Measurements from ENCODE around the gene CELF1. TPM values are rescaled to one million over a fixed set of nuclear protein-coding genes. Genes with fewer than 3 reads are reported as not detected.
"Not testable (repeated sequence)": the region's sequence is repeated elsewhere in the genome, so short reads cannot be mapped to it uniquely, and the experiment has no call there.

CELF1 gene
- total and polyA plus RNA-seq, 4 donors: 83.0 to 168 (median 121) TPM

DNA sequence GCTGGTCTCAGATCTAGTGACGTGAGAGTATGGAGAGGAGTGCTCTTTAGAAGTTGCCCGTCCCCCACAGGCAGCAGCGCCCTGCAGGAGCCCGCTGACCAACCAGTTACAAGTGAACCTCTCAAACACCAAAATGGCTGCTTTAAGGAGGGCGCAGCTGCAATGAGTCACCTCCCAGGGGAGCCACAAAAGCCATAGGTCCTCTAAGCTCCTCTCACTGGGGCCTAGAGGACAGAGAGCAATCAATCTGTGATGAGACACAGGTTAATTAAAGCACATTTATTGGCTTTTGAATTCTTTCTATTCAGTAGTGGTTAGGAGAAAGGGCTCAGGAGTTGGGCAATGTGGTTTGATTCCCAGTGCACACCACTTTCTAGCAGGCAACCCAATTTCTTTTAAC is 88.4 kb downstream of the CELF1 start:
- Histone ChIP-seq H3K4me3 (ENCODE audit: low read depth, low read length) (no peak overlapping the region), H3K4me1 (ENCODE audit: control insufficient read depth, insufficient read depth, low read length) (peaks cover 31% of the 10 kb centered on the region), H3K27ac (ENCODE audit: low read depth, low read length) (no peak overlapping the region), H3K36me3 (ENCODE audit: control insufficient read depth, insufficient read depth, low read length) (peaks cover 11% of the 10 kb centered on the region), H3K27me3 (ENCODE audit: control insufficient read depth, insufficient read depth, low read length) (no peaks in the 10 kb centered on the region), H3K9me3 (ENCODE audit: control insufficient read depth, insufficient read depth, low read length) (no peaks in the 10 kb centered on the region)
- WGBS (ENCODE audit: insufficient coverage): no CpG with 5 or more reads among the region's 5 CpGs
- DNase-seq (ENCODE audit: low read depth in 4 of 6, low spot score in 6 of 6): peak in 1 of 6 donors; percentile 54

DNA sequence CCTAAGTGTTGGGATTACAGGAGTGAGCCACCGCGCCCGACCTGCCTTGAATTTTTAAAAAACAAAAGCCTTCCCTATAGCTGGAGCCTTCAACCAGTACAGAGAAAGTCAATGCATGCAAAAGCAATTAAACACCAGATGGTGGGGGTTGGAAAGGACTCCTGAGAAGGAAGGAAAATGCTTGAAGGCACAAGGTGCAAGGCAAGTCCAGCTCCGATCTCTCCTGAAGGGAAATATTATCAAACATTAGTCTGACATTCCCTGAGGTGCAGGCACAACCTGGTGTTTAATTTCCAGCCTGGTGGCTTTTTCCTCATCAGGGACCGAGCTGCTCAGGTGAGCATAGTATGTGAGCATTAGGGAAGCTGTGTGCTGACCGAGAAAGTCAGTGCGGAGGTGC is 91.1 kb downstream of the CELF1 start:
- peaks cover 5% of the 10 kb centered on the region for H3K36me3 ChIP-seq (ENCODE audit: control insufficient read depth, insufficient read depth, low read length)
- no peaks in the 10 kb centered on the region for H3K27me3 ChIP-seq (ENCODE audit: control insufficient read depth, insufficient read depth, low read length)
- peaks cover 14% of the 10 kb centered on the region for H3K4me1 ChIP-seq (ENCODE audit: control insufficient read depth, insufficient read depth, low read length)
- peak in 1 of 6 donors; percentile 45 for DNase-seq (ENCODE audit: low read depth in 4 of 6, low spot score in 6 of 6)
- WGBS (ENCODE audit: insufficient coverage): 80% methylated on average over 3 of the region's 7 CpGs
- no peak overlapping the region for H3K27ac ChIP-seq (ENCODE audit: low read depth, low read length)
- no peaks in the 10 kb centered on the region for H3K9me3 ChIP-seq (ENCODE audit: control insufficient read depth, insufficient read depth, low read length)
- H3K4me3 ChIP-seq (ENCODE audit: low read depth, low read length): no peak overlapping the region

DNA sequence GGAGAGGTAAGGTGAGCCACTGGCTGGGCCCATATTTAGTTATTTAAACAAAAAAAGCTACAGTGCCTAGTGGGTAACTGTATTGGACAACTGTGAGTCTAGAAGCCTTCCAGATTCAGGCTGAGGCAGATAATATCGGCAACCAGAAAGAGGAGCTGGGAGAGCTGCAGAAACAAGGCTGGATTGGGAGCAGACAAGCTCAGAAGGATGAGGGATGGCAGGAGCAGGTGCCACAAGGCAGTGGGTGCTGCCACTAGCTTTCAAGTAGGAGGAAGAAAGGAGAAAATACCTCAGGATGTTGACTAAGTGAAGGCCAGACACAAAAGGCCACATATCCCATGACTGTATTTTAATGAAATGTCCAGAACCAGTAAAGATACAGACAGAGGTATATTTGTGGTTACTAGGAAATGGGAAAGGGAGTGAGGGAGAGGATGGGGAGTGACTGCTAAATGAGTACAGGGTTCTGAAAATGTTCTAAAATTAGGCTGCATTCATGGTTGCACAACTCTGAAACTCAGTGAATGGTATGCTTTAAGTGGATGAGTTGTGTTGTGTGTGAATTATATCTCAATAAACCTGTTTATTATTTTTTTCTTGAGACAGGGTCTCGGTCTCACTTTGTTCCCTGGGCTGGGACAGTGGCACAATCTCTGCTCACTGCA is 92.2 kb downstream of the CELF1 start:
- Histone ChIP-seq H3K27ac (ENCODE audit: low read depth, low read length) (no peak overlapping the region), H3K9me3 (ENCODE audit: control insufficient read depth, insufficient read depth, low read length) (no peaks in the 10 kb centered on the region), H3K27me3 (ENCODE audit: control insufficient read depth, insufficient read depth, low read length) (no peaks in the 10 kb centered on the region), H3K36me3 (ENCODE audit: control insufficient read depth, insufficient read depth, low read length) (peaks cover 5% of the 10 kb centered on the region), H3K4me3 (ENCODE audit: low read depth, low read length) (no peak overlapping the region), H3K4me1 (ENCODE audit: control insufficient read depth, insufficient read depth, low read length) (peaks cover 10% of the 10 kb centered on the region)
- 73% methylated on average over 1 of the region's 2 CpGs for WGBS (ENCODE audit: insufficient coverage)
- no peak for DNase-seq (ENCODE audit: low read depth in 4 of 6, low spot score in 6 of 6)

DNA sequence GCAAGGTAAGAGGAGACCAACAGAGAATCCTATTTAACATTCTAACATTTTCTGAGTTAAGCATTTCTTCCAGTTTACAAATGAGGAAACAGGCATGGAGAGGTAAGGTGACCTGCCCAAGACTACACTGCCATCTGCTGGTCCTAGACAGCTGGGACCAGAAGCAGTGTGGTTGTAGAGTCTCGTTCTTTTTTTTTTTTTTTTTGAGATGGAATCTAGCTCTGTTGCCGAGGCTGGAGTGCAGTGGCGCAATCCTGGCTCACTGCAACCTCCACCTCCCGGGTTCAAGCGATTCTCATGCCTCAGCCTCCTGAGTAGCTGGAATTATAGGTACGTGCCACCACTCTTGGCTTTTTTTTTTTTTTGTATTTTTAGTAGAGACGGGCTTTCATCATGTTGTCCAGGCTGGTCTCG is 98.7 kb downstream of the CELF1 start:
- peak in 5 of 6 donors; percentile 58 to 93 (median 74) for DNase-seq (ENCODE audit: low read depth in 4 of 6, low spot score in 6 of 6)
- not testable (repeated sequence) for H3K36me3 ChIP-seq (ENCODE audit: control insufficient read depth, insufficient read depth, low read length); H3K9me3 ChIP-seq (ENCODE audit: control insufficient read depth, insufficient read depth, low read length); H3K4me1 ChIP-seq (ENCODE audit: control insufficient read depth, insufficient read depth, low read length); H3K4me3 ChIP-seq (ENCODE audit: low read depth, low read length); H3K27ac ChIP-seq (ENCODE audit: low read depth, low read length); H3K27me3 ChIP-seq (ENCODE audit: control insufficient read depth, insufficient read depth, low read length)
- no CpG with 5 or more reads among the region's 8 CpGs for WGBS (ENCODE audit: insufficient coverage)

DNA sequence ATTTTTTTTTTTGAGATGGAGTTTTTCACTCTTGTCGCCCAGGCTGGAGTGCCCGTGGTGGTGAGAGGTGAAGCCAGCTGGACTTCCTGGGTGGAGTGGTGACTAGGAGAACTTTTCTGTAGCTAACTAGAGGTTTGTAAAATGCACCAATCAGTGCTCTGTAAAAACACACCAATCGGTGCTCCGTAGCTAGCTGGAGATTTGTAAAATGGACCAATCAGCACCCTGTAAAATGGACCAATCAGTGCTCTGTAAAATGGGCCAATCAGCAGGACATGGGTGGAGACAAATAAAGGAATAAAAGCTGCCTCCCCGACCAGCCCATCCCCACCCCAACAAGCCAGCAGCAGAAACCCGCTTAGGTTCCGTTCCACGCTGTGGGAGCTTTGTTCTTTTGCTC is 99.6 kb downstream of the CELF1 start:
- 87% methylated on average over 8 of the region's 8 CpGs for WGBS (ENCODE audit: insufficient coverage)

DNA sequence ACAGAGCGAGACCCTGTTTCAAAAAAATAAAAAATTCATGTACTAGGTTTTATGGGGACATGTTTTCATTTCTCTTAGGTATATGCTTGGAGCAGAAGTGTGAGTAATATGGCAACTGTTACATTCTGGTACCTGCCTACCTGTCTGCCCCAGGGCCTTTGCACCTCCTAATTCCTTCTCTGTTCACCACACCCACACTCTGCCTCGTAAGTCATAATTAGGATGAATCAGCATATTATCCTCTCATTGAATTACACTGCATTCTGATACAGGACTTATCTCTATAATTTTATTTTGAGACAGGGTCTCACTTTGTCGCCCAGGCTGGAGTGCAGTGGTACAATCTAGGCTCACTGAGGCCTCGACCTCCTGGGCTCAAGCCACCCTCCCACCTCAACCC is 100.9 kb downstream of the CELF1 start:
- Histone ChIP-seq H3K4me1 (ENCODE audit: control insufficient read depth, insufficient read depth, low read length) (peaks cover 8% of the 10 kb centered on the region), H3K36me3 (ENCODE audit: control insufficient read depth, insufficient read depth, low read length) (peaks cover 4% of the 10 kb centered on the region), H3K4me3 (ENCODE audit: low read depth, low read length) (no peak overlapping the region), H3K9me3 (ENCODE audit: control insufficient read depth, insufficient read depth, low read length) (no peaks in the 10 kb centered on the region), H3K27ac (ENCODE audit: low read depth, low read length) (no peak overlapping the region), H3K27me3 (ENCODE audit: control insufficient read depth, insufficient read depth, low read length) (no peaks in the 10 kb centered on the region)
- 89% methylated on average over 1 of the region's 4 CpGs for WGBS (ENCODE audit: insufficient coverage)
- DNase-seq (ENCODE audit: low read depth in 4 of 6, low spot score in 6 of 6): no peak

More for the DNA sequence above, 99.6 kb downstream of the CELF1 start:
- Histone ChIP-seq H3K36me3 (ENCODE audit: control insufficient read depth, insufficient read depth, low read length) (peaks cover 4% of the 10 kb centered on the region), H3K27ac (ENCODE audit: low read depth, low read length) (no peak overlapping the region), H3K4me1 (ENCODE audit: control insufficient read depth, insufficient read depth, low read length) (peaks cover 8% of the 10 kb centered on the region), H3K27me3 (ENCODE audit: control insufficient read depth, insufficient read depth, low read length) (no peaks in the 10 kb centered on the region), H3K9me3 (ENCODE audit: control insufficient read depth, insufficient read depth, low read length) (no peaks in the 10 kb centered on the region), H3K4me3 (ENCODE audit: low read depth, low read length) (no peak overlapping the region)
- no peak for DNase-seq (ENCODE audit: low read depth in 4 of 6, low spot score in 6 of 6)

DNA sequence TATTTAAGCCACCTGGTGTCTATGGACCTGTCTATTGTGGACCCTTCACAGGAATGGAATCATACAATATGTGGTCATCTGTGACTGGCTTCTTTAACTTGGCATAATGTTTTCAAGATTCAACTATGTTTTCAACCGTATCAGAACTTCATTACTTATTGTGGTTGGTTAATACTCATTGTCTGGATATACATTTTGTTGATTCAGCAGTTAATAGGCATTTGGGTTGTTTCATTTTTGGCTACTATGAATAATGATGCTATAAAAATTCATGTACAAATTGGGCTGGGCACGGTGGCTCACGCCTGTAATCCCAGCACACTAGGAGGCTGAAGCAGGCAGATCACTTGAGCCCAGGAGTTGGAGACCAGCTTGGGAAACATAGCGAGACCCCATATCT is 101.5 kb downstream of the CELF1 start:
- no peaks in the 10 kb centered on the region for H3K27me3 ChIP-seq (ENCODE audit: control insufficient read depth, insufficient read depth, low read length)
- no peak for DNase-seq (ENCODE audit: low read depth in 4 of 6, low spot score in 6 of 6)
- H3K36me3 ChIP-seq (ENCODE audit: control insufficient read depth, insufficient read depth, low read length): peaks cover 4% of the 10 kb centered on the region
- H3K4me3 ChIP-seq (ENCODE audit: low read depth, low read length): no peak overlapping the region
- peaks cover 8% of the 10 kb centered on the region for H3K4me1 ChIP-seq (ENCODE audit: control insufficient read depth, insufficient read depth, low read length)
- no peak overlapping the region for H3K27ac ChIP-seq (ENCODE audit: low read depth, low read length)
- no CpG with 5 or more reads among the region's 4 CpGs for WGBS (ENCODE audit: insufficient coverage)
- no peaks in the 10 kb centered on the region for H3K9me3 ChIP-seq (ENCODE audit: control insufficient read depth, insufficient read depth, low read length)

DNA sequence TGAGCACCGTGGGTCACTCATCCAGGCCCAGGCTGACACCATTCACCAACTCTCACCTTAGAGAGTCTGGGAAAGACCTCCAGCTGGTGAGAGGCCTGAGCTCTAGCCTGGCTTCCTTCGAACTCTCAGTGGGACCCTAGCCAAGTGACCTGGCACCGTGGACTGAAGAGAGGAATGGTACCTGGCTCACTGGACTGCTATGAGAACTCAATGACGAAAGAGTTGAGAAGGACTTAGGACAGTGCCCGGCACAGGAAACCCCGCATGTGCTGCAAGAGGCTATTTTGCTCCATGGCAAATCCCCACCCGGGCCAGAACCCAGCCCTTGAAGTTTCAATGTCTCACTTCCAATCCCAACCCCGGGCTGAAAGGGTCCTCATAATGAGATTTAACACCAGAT is 103.4 kb downstream of the CELF1 start:
- peaks cover 4% of the 10 kb centered on the region for H3K36me3 ChIP-seq (ENCODE audit: control insufficient read depth, insufficient read depth, low read length)
- no peak overlapping the region for H3K4me3 ChIP-seq (ENCODE audit: low read depth, low read length)
- peaks cover 7% of the 10 kb centered on the region for H3K4me1 ChIP-seq (ENCODE audit: control insufficient read depth, insufficient read depth, low read length)
- DNase-seq (ENCODE audit: low read depth in 4 of 6, low spot score in 6 of 6): no peak
- no peaks in the 10 kb centered on the region for H3K9me3 ChIP-seq (ENCODE audit: control insufficient read depth, insufficient read depth, low read length)
- H3K27ac ChIP-seq (ENCODE audit: low read depth, low read length): no peak overlapping the region
- no peaks in the 10 kb centered on the region for H3K27me3 ChIP-seq (ENCODE audit: control insufficient read depth, insufficient read depth, low read length)
- whole genome bisulfite sequencing (ENCODE audit: insufficient coverage): 88% methylated on average over 6 of the region's 8 CpGs

DNA sequence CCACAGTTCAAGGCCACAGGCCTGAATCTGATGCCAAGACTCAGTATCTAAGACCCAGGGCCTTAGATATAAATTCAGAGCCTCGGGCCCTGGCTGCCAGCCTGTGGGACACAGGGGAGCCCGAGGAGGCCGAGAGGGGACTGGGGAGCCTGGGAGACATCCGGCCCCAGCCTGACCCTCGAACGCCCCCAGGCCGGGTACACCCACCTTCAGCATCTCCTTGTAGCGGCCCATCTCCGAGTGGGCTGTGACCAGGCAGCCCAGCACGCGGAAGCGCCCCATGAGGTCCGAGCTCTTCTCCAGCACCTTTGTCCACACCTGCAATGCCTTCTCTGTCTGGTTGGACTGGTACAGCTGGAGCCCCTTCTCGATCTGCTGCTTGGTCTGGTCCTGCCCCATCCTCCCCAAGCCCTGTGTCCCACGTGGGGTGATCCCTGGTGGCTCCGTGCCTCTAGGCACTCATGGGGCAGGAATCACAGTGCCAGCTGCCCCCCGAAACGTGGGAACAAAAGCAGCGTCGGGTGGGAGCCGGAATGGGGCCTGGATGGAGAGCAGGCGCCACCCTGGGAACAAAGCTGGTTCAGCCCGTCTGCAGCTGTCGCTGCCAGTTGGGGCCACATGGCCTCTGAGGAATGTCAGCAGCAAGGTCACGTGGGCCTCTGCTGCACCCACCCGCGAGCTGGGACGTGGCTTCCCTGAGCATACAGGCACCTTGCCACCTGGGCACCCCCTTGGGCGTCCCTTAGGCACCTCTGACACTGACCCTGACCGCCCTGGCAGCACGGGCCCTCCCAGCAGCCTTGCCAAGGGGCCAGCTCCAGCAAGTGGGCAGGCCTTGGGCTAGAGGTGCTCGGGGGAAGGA is 104.1 kb downstream of the CELF1 start, which contains the start of gene RAPSN:
Gene RAPSN, minus strand, starts transcription at position 571 of the 862 bp plus-strand sequence. Its CDS starts 172 bp downstream, at position 399.
- peaks cover 4% of the 10 kb centered on the region for H3K36me3 ChIP-seq (ENCODE audit: control insufficient read depth, insufficient read depth, low read length)
- H3K9me3 ChIP-seq (ENCODE audit: control insufficient read depth, insufficient read depth, low read length): no peaks in the 10 kb centered on the region
- peaks cover 2% of the 10 kb centered on the region for H3K4me1 ChIP-seq (ENCODE audit: control insufficient read depth, insufficient read depth, low read length)
- DNase-seq (ENCODE audit: low read depth in 4 of 6, low spot score in 6 of 6): no peak
- no peaks in the 10 kb centered on the region for H3K27me3 ChIP-seq (ENCODE audit: control insufficient read depth, insufficient read depth, low read length)
- WGBS (ENCODE audit: insufficient coverage): 82% methylated on average over 32 of the region's 32 CpGs
- no peak within 1 kb of the TSS for H3K4me3 ChIP-seq (ENCODE audit: low read depth, low read length)
- no peak within 1 kb of the TSS for H3K27ac ChIP-seq (ENCODE audit: low read depth, low read length)

Measured in spinal cord (tissue), 10 donors.